Thoracic aorta (tissue), 2 donors: ENCODE results near the gene PEF1. TPM values are rescaled to one million over a fixed set of nuclear protein-coding genes. Genes with fewer than 3 reads are reported as not detected.

Source experiments
- ATAC-seq: fragments of 150-250 bp; one replicate; pipeline ENCODE4 v1.8.0; 2017; ENCODE audit warnings: low read depth; ENCODE audit not compliant: insufficient number of reproducible peaks, low FRiP score
- DNase-seq: peaks from one replicate; pipeline ENCODE4 v3.0.0-alpha.2; 2020; ENCODE audit warnings: low spot score
- H3K27ac ChIP-seq, 2 donors: fragments of 200-600 bp; sonication (generic); 1 replicate in 1 of 2; 2 replicates in 1 of 2; pipeline ENCODE4 v1.5.1; 2016; ENCODE audit warnings: mild to moderate bottlenecking in 2 of 2, moderate library complexity in 2 of 2
- H3K27me3 ChIP-seq: fragments of 200-600 bp; sonication (generic); replicated peaks from 2 replicates; pipeline ENCODE4 v1.6.0; 2016; ENCODE audit warnings: mild to moderate bottlenecking; ENCODE audit not compliant: insufficient read depth
- H3K36me3 ChIP-seq: fragments of 200-600 bp; sonication (generic); one replicate; pipeline ENCODE4 v1.5.1; 2016
- H3K4me1 ChIP-seq, 2 donors: fragments of 200-600 bp; sonication (generic); 1 replicate in 1 of 2; 2 replicates in 1 of 2; pipeline versions ENCODE4 v1.5.1 to v1.6.0; 2016; ENCODE audit warnings: low read depth in 2 of 2, mild to moderate bottlenecking in 1 of 2; ENCODE audit not compliant: control insufficient read depth in 1 of 2
- H3K4me3 ChIP-seq: fragments of 200-600 bp; sonication (generic); 2 replicates; pipeline ENCODE4 v1.5.1; 2016; ENCODE audit warnings: mild to moderate bottlenecking
- H3K9me3 ChIP-seq: fragments of 200-600 bp; sonication (generic); 2 replicates; pipeline ENCODE4 v1.5.1; 2016
- CTCF ChIP-seq: fragments of 200-600 bp; sonication (generic); IDR thresholded peaks from one replicate; pipeline ENCODE4 v1.5.1; 2019; ENCODE audit warnings: antibody characterized with exemption
- total RNA-seq, 2 donors: library from RNA; depleted of rRNA; stranded (reverse); fragments of >200 nt; gene quantifications; one replicate each; pipeline versions ENCODE4 v1.1.0 to v1.2.3, GENCODE V29; 2016

The PEF1 gene
- total RNA-seq, 2 donors from 2014 or later: 69.2 to 99.5 TPM

DNA sequence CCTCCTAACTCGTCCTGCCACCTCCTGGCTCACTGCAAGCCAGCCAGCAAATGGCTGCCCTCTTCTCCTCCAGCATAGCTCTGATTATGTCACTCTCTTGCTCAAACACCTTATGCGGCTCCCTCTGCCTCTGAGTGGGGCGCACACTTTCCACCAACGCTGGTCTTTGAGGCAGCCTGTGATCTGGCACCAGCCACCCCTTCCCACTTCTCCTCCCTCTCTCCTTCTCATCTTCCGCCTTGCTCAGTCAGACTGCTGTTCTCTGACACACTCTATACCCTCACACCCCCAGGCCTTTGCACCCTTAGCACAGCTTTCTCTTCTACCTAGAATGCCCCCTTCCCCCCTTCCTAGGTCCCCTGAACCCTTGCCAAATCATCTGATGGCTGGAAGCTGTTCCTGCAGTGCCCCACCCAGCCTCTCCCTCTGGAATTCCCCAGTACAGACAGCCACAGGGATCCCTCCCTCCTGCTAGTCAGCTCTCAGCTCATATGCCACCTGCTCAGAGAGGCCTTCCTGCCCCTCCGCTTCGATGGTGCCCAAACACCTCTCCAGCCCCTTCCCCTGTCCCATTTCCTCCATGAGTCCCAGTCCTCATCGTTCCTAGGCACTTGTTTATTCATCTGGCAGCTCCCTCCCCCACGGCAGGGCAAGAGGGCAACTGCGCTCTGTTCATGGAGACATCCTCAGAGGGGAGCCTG is 21.7 kb upstream of the PEF1 start:
- H3K27me3 ChIP-seq: no peaks in the 10 kb centered on the region
- ATAC-seq (no peak), DNase-seq (no peak)
- H3K4me3 ChIP-seq: no peak overlapping the region
- no peak for TF ChIP-seq CTCF
- H3K9me3 ChIP-seq: no peaks in the 10 kb centered on the region
- peaks cover 19% of the 10 kb centered on the region for H3K36me3 ChIP-seq
- H3K4me1 ChIP-seq: peaks cover 9 to 34% of the 10 kb centered on the region in 2 donors
- no peak overlapping the region for H3K27ac ChIP-seq

- TF ChIP-seq CTCF: no peak
- Histone ChIP-seq H3K27me3 (no peaks in the 10 kb centered on the region), H3K27ac (no peak overlapping the region), H3K4me1 (peaks cover 6 to 34% of the 10 kb centered on the region in 2 donors), H3K36me3 (peaks cover 24% of the 10 kb centered on the region), H3K4me3 (no peak overlapping the region), H3K9me3 (no peaks in the 10 kb centered on the region)
- DNase-seq: no peak
- no peak for ATAC-seq
These were observed 20.7 kb upstream of the PEF1 start for GRCh38 chr1:31665234-31665878.

DNA sequence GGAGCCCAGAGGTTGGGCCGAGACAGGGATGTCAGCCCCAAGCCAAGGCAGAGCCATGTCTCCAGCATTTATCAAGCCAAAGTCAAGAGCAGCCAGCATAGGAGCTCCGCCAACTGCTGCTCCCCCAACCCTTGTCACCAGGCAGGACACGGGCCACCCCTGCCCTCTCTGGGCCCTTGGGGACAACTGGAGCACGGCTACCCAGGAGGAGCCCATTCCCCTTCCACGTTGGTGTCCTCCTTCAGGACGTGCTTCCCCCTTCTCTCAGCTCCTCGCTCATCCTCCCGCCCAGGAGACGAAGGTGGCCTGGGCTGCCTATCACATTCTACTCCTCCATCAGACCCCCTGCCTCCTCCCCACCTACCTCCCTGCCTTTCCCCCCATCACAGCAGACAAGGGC is 19.9 kb upstream of the PEF1 start:
- no peak overlapping the region for H3K4me3 ChIP-seq
- H3K36me3 ChIP-seq: peaks cover 25% of the 10 kb centered on the region
- DNase-seq: no peak
- no peak for TF ChIP-seq CTCF
- H3K27ac ChIP-seq: no peak overlapping the region
- H3K27me3 ChIP-seq: no peaks in the 10 kb centered on the region
- H3K9me3 ChIP-seq: no peaks in the 10 kb centered on the region
- peaks cover 2 to 34% of the 10 kb centered on the region in 2 donors for H3K4me1 ChIP-seq
- ATAC-seq: no peak

DNA sequence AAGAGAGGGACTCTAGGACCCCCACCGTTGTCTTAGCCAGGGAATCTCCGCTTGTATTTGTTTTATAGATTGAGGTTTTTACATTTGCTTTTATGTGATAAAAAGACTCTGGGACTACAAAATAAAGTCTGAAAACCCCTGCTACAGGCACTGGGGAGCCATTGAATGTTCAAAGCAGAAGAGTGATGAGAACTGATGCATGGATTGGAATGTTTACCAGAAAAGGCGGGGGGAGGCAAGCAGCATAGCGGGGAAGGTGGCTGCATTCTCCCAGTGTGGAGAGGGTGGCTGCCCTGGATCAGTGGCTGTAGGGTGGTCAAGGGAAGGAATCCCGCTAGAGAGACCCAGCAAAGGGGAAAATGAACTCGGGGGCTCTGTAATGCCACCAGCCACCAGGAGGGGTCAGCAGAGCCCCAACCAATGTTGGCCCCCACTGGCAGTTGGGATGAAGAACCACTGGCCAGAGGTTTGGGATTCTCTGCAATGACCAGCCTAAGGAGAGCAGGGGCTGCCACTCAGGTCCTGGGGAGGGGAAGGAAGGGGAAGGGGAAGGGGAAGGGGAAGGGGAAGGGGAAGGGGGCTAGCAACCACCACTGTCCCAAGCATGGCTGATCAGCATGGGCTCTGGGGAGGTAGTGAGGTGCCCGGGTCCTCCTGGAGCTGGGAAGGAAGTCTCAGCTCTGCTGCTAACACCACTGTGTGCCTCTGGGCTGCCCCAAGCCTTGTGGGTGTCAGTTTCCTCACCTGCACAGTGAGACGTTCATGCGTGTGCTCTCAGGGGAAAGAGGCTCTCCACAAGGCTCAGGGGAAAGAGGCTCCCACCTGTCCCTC is 19.2 kb upstream of the PEF1 start:
- Histone ChIP-seq H3K4me3 (no peak overlapping the region), H3K27ac (no peak overlapping the region), H3K27me3 (no peaks in the 10 kb centered on the region), H3K9me3 (no peaks in the 10 kb centered on the region), H3K36me3 (peaks cover 28% of the 10 kb centered on the region), H3K4me1 (peaks cover 0 to 30% of the 10 kb centered on the region in 2 donors)
- ATAC-seq (no peak), DNase-seq (no peak)
- TF ChIP-seq CTCF: peak; percentile 96

- Histone ChIP-seq H3K36me3 (peaks cover 40% of the 10 kb centered on the region), H3K9me3 (no peaks in the 10 kb centered on the region), H3K27ac (no peak overlapping the region), H3K4me3 (no peak overlapping the region), H3K27me3 (no peaks in the 10 kb centered on the region), H3K4me1 (peaks cover 0 to 30% of the 10 kb centered on the region in 2 donors)
- ATAC-seq: no peak
- no peak for DNase-seq
- TF ChIP-seq CTCF: no peak
These were observed 17.8 kb upstream of the PEF1 start for GRCh38 chr1:31662463-31662862.
